Right hindlimb (tissue), 1 donor: ENCODE measurements around the gene FEV.
"Not testable (repeated sequence)": the region's sequence is repeated elsewhere in the genome, so short reads cannot be mapped to it uniquely, and the experiment has no call there.

Experiments
- DNase-seq: peaks from one replicate; pipeline ENCODE4 v3.0.0-alpha.2; 2018

Gene FEV

DNA sequence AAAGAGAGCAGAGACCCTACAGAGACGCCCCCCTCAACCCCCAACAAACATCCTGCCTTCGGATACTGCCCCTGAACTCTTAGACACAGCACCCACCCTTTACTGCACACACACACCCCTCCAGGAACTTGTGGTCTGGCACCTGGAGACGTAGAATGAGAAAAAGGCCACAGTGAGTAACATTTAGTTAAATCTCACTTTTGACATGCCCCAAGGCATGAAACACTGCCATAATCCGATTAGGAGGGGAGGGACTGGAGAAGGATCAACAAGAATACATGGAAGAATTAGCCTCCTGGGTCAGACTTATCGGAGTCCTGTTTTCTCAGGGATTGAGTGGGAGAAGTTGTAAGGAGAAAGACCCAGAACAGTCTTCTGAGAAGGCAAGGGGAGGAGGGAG, 21.4 kb downstream of the FEV start:
- DNase-seq = no peak

DNA sequence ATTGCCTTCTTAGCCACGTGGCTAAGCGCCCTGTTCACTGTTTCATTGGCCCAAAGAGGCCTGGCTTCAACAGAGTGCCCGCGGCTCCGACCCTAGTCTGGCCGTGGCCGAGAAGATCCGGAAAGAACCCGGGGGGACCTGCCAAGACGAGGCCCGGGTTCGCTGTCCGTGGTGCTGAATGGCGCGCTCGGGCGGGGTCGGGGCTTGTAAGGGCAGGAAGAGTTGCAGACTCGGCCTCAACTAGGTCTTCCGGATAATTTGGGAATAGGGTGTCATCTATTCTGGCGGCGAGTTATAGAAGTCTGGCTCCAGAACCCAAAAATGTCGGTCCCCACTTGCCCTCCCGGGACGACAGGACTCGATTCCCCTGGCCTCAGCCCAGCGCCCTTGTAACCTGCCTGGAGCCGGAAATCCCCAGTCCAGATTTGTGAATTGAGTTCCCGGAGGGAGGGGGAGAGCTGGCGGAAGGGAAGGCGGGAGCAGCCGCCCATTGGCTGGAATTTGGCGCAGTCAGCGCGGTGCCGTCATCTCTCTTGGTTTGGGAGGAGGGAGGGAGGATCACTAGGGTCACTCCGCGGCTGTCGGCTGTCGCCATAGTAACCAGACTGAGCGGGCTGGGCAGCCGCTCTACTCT, 22.0 kb downstream of the FEV start:
- DNase-seq = peak; percentile 79

DNA sequence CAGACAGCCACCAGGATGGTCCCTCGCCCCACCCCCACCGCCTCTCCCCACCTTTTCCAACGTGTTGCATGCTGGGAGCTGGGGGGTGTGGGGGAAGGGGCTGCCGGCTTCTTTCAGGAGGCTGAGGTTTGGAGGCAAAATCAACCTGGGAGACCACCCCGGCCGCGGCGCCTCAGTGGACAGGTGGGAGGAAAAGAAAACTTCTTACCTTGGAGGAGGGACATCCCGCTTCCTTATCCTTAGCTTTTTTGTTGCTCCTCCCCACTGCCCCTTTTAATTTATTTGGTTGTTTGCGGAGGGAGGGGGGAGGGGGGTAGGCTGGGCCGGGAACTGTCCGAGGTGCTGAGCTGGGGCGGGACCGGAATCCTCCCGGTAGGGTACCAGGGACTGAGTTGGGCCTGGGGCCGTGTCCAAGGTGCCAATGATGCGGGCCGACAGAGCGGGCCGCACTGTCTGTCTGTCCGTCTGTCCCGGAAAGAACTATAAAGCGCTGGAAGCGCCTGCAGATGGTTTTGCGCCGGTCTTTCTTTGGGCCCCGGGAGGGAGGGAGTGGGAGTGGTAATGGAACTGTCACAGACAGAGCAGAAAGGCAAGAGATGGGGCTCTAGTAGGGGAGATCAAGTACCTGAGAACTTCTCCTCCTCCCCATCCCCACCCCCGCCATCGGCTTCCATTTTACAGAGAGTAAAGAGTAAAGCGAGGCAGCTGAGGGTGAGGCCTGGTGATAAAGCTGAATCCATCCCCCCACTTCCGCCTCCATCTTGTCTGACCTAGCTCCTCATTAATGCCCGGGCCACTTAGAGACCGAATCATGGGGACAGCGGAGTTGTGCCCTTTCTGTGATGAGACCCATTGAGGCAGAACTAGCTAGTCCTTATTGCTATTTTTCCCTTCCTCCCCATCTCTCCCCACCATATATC, 23.1 kb downstream of the FEV start:
- DNase-seq = no peak

DNA sequence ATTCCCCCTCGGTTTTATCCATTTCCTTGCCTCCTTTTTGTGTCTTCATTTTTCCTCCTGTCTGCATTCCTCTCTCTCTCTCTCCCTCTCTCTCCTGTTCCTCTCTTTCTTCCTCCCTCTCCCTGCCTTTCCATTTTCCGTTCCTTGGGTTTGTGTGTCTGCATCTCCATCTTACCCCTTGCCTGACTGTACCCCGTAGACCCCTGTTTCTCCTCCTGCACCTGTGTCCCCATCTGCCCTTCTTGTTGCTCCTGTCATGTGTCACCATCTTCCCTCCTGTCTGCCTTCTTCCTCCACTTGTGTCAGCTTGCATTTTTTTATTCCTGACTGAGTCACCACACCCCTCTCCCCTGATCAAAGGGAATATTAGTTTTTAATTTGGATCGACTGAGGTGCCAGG, 23.8 kb downstream of the FEV start:
- DNase-seq = no peak

DNA sequence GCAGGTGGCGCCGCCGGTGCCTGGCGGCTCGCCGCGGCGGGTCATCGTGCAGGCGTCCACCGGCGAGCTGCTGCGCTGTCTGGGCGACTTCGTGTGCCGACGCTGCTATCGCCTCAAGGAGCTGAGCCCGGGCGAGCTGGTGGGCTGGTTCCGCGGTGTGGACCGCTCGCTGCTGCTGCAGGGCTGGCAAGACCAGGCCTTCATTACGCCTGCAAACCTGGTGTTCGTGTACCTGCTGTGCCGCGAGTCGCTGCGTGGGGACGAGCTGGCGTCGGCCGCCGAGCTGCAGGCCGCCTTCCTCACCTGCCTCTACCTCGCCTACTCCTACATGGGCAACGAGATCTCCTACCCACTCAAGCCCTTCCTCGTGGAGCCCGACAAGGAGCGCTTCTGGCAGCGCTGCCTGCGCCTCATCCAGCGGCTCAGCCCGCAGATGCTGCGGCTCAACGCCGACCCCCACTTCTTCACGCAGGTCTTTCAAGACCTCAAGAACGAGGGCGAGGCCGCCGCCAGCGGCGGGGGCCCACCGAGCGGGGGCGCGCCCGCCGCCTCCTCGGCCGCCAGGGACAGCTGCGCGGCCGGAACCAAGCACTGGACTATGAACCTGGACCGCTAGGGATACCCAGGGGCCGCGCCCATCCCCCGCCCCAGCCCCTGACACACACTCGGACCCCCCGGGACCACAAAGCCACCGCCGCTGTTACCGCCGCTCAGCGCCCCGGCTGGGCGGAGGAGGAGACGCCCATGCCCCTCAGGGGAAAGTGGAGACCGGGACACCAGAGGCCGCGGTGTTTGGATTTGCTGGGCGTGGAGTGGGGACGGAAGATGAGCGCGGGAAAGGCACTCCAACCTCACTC, 24.4 kb downstream of the FEV start:
- no peak for DNase-seq

DNA sequence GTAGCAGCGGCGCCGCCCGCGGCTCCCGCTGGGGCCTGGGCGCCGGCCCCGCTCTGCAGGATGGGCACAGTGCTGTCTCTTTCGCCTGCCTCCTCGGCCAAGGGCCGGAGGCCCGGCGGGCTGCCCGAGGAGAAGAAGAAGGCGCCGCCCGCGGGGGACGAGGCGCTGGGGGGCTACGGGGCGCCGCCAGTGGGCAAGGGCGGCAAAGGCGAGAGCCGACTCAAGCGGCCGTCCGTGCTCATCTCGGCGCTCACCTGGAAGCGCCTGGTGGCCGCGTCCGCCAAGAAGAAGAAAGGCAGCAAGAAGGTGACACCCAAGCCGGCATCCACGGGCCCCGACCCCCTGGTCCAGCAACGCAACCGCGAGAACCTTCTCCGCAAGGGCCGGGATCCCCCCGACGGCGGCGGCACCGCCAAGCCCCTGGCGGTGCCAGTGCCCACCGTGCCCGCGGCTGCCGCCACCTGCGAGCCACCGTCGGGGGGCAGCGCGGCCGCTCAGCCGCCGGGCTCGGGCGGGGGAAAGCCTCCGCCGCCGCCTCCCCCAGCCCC, 25.1 kb downstream of the FEV start:
- DNase-seq = no peak

DNA sequence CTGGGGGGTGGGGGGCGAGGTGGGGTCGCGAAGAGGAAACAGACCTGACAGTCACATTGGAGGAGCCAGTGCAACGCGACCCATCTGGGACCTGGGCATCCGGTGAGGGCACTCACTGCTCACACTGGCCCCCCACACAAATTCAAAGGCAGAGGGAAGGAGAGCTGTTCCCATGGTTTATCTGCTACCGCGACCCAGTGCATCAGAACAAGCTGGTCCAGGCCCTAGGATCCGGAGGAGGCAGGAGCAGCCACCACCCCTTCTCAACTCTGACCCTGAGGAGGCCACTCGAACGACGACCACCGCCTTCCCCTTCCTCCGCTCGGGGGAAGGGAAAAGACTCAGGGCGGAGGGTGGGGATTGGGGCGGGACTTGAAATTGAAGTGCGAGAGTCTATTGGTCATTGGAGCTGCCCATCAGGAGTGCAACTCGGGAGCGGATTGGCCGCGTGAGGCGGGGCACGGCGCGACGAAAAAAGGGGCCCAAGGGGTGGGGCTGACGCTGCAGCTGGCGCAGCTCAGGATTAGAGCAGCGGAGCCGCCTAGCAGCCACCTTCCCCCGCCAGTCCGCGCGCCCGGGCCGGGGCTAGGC, 25.7 kb downstream of the FEV start, which contains the start of gene CDK5R2:
Gene CDK5R2, plus strand, starts transcription at position 526 of the 591 bp plus-strand sequence. CDS start 155 bp downstream, outside the sequence.
- DNase-seq = peak; percentile 88

DNA sequence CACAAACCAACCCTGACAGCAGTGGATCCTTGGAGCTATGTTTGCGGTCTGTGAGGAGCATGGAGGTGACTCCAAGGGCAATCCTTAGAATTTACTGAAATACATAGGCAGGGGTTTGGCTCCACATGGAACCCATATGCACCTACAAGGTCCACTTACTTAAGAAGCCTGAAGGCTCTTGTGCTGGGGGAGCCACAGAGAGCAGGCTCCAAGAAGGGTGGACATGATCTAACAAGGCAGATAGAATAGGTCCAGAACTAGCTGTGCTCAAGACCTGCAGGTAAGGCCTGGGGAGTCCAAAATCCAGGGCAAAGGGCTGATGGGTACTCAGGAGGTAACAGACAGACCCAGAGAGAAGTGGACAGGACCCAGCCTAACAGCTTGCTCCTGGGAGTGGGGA, 26.7 kb downstream of the FEV start:
- DNase-seq = no peak

DNA sequence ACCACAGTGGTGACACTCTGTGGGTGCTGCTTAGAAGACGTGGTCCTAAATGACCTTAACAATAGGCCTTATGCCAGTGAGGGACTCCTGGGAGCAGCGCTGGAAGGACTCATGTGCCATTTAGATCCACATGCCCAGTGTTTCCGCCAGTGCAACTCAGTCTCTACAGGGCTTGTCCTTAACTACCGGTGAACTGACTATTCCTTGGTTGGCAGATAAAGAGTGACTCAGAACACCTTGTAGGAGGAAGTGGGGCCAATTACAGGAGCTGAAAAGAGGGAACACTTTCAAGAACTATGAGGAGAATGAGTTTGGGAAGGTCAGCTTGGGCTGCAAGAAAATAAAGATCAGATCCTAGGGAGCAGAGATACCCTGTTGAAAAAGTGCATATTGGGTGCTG, 27.3 kb downstream of the FEV start:
- DNase-seq = no peak

DNA sequence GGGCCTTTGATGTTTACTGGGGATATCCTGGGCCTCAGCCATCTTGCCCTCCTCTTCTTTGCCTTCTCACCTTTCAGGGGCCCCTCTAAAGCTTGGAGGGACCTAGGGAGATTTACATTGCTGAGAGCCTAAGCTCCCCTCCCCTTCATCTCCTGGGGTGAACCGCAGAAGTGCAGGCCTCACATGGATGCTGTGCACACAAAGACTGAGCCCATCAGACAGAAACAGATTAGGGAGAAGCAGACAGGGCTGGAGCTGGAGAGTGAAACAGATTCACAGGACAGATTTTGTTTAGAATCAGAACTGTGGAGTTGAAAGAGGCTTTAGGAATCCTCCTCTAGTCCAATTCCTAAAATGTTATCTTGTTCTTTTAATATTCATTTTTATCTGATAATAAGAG, 28.9 kb downstream of the FEV start:
- no peak for DNase-seq

DNA sequence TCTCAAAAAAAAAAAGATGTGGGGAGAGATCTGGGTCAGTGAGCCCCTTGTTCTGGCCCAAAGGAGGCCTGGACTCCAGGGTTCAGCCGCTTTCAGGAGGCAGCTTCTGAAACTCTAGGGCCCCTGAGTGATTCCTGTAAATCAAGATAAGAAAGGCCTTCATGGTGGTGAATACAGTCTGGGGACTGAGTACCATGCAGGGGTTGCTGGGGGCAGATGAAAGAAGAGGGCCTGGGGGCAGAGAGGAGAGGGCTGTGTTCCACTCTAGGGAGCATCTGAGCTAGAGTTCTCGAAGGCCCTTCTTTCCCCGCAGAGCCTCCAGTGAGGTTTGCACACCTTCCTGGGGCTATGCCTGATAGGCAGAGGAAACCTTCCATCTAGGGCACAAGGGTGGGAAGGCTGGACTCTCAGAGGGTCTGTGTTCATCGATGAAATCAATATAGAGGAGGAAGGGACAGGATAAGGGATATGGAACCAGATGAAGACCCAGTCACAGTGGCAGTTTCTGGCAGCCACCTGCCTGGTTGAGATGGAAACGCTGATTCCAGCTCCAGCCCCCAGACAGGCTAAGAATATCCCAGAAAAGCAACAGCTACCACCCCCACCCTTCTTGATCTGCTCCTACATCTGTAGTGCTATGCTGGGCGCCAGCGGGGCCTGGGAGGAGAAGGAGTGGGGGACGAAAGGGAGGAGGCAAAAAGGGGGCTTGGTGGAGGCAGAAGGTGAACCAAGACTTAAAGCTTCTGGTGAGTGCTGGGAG, 30.3 kb downstream of the FEV start:
- no peak for DNase-seq

DNA sequence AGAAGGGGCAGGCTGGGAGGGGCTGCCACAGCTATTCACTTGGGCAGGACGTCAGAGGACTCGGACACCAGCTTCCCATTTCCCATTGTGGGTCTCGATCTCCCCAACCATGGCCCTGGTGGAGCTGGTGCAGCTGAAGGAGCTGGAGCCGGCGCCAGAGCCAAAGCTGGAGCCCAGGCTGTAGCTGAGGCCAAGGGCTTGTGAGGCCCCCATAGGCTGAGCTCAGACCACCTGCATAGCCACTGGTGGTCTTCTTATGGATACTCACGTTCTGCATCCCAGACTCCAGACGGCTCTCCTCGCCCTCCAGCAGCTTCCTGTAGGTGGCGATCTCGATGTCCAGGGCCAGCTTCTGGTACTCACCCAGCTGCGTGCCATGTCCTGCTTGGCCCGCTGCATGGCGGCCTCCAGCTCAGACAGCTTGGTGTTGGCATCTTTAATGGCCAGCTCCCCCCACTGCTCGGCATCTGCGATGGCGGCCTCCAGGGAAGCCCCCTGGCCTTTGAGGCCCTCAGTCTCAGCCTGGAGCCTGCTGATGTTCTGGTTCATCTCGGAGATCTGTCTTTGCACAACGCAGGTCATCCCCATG, 31.5 kb downstream of the FEV start:
- DNase-seq = no peak

DNA sequence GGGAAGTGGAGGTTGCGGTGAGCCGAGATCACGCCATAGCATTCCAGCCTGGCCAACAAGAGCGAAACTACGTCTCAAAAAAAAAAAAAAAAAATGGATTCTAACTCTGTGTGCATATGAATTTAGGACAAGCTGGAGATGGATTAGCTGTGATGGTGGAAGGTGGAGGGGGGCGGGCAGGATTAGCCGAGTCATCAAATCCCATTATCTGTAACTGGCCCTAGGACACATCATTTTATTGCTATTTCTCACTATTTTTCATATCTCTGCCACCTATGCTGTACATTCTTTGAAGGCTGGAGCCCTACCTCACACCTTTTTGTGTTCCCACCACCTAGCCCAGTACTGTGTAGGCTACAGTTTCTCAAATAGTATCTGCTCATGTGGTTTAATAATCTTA, 32.8 kb downstream of the FEV start:
- no peak for DNase-seq

DNA sequence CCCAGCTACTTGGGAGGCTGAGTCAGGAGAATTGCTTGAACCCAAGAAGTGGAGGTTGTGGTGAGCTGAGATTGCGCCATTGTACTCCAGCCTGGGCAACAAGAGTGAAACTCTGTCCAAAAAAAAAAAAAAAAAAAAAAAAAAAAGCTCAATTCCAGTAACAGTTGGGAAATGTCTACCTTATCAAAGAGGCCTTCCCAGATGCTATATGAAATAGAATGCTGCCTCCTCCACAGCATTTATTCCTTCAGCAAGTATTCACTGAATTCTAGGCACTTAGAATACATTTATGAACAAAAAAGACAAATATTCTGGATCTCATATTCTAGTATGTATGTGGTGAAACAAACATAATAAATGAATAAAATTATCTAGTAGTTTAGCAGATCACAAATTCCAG, 38.4 kb downstream of the FEV start:
- DNase-seq = no peak

DNA sequence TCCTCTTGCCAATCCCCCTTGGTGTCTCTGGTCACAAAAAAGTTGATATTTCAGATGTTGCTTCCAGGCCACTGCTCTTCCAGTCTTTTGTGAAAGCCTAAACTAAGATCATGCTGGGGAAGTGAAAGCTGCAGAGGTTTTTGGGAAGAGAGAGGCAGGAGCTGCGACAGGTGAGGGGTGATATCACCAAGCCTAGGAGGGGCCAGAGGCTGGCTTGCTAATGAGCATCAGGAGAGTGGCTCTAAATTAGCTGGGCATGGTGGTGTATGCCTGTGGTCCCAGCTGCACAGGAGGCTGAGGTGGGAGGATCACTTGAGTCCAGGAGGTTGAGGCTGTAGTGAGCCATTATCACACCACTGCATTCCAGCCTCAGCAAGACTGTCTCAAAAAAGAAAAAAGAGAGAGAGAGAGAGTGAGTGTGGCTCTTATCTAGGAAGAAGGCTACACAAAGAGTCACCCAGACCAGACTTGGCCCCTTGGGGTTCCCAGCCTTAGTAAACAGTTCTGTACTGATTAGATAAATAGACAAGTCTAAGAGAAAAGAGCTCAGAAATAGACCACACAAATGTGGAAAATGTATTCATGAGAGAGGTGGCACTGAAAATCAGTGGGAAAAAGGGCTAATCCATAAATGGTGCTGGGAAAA, 40.1 kb downstream of the FEV start:
- no peak for DNase-seq

DNA sequence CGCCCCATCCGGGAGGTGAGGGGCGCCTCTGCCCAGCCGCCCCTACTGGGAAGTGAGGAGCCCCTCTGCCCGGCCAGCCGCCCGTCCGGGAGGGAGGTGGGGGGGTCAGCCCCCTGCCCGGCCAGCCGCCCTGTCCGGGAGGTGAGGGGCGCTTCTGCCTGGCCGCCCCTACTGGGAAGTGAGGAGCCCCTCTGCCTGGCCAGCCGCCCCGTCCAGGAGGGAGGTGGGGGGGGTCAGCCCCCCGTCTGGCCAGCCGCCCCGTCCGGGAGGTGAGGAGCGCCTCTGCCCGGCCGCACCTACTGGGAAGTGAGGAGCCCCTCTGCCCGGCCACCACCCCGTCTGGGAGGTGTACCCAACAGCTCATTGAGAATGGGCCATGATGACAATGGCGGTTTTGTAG, 53.2 kb downstream of the FEV start:
- not testable (repeated sequence) for DNase-seq
